GM11168 (cell line): ENCODE data around the gene ALDH1B1.
"Not testable (repeated sequence)": the region's sequence is repeated elsewhere in the genome, so short reads cannot be mapped to it uniquely, and the experiment has no call there.

Source experiments
- in situ Hi-C: fragments of 300-500 bp; cut with MboI; formaldehyde crosslinking; loops from one replicate; pipeline ENCODE4 v1.12.0; 2022; ENCODE audit warnings: low sequenced_read_pairs; ENCODE audit not compliant: unreplicated experiment

ALDH1B1 gene

DNA sequence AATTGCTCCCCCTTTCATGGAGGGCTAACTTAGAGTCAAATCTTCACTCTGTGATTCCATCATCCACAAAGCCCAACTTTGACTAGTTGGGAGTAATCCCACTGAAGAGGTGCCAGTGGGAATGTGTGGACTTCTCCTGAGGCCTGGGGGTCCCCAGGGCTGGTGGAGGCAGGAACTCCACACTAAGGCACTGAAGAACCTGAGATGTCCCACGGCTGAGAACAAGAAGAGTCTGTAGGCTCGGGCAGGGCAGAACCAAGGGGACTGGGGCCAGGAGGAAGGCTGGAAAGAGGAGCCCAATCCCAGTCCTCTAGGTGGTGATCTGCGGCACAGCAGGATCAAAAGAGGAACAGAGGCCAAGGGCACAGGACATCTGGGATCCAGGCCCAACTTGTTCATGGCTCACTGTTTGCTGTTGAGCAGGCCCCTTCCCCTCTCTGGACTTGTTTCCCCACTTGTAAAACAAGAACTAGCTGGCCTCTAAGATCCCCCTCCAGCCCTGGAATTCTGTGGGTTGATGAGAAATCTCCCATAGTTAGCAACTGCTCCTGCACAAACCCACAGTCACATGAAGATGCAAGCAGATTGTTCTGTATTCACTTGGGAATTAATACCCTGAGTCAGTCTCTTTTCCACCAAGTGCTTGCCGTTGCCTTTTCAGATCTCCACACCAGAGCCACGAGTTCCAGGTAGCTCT is 32.7 kb upstream of the ALDH1B1 start:
- in situ Hi-C loops = loop anchor here (25.0 kb wide), 1 partner anchor 448 kb away; the partner anchor contains the start of gene SLC25A51

GRCh38 chr9:38360839-38361472 is 31.5 kb upstream of the ALDH1B1 start:
- in situ Hi-C loops = loop anchor here (25.0 kb wide), 1 partner anchor 449 kb away; the partner anchor contains the start of gene SLC25A51

DNA sequence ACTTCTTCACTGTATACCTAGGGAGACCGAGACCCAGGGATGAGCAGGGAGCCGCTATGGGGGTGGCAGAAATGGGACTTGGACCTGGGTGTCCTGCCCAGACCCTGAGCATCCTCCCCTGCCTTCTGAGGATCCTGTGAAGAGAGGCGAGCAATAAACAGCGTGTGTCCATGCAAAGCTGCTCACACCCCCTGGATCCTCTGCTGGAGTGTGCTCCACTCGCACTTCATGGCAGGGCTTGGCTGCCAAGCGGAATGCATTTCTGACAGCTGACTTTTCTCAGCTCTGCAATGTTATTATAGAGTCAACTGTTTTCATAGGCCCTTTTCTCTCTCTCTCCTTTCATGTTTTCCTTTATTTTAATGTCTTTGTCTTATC is 31.0 kb upstream of the ALDH1B1 start:
- in situ Hi-C loops = loop anchor here (25.0 kb wide), 1 partner anchor 449 kb away; the partner anchor contains the start of gene SLC25A51

GRCh38 chr9:38362852-38363588 is 29.5 kb upstream of the ALDH1B1 start:
- in situ Hi-C loops = loop anchor here (25.0 kb wide), 1 partner anchor 451 kb away; the partner anchor contains the start of gene SLC25A51

GRCh38 chr9:38363589-38363925 is 28.9 kb upstream of the ALDH1B1 start:
- in situ Hi-C loops = loop anchor here (25.0 kb wide), 1 partner anchor 451 kb away; the partner anchor contains the start of gene SLC25A51

- in situ Hi-C loops = loop anchor here (25.0 kb wide), 1 partner anchor 456 kb away; the partner anchor contains the start of gene SLC25A51
These were observed 24.6 kb upstream of the ALDH1B1 start for GRCh38 chr9:38367898-38368297.

GRCh38 chr9:38368731-38369130 is 23.8 kb upstream of the ALDH1B1 start:
- in situ Hi-C loops = loop anchor here (25.0 kb wide), 1 partner anchor 456 kb away; the partner anchor contains the start of gene SLC25A51

DNA sequence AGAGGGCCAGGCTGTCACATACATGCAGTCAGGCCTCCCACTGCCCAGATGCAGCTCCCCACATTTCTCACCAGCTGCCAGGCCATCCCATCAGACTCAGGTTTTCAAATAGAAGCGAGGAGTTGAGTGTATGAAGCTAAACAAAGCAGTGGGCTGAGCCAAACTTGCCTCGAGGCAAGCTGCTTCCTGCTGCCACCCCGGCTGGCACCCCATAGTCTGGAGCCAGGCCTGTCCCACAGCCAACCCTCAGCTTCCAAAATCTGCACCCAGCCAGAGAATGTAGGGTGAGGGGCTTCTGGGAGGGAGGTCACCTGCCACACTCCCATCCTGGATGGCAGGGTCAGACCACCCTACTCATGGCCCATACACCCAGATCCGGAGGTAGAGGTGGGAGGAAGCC is 22.3 kb upstream of the ALDH1B1 start:
- in situ Hi-C loops = loop anchor here (25.0 kb wide), 1 partner anchor 458 kb away; the partner anchor contains the start of gene SLC25A51

DNA sequence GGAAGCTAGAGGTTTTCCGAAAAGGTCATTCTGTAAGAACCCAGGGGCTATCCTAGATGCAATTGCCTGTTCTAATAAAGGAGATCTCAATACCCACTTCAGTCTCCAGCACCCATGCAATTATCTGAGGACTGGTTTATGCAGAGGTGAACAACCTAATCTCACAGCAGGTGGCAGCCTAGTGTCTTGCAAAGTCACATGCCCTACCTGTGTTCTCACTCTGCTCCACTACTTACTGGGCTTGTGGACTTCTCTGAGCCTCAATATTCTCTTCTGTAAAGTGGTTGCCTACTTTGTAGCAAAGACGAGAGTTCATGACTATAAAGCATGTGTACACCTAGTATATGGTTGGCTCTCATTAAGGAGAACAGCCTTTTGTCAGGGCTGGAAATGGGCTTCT is 21.0 kb upstream of the ALDH1B1 start:
- in situ Hi-C loops = loop anchor here (25.0 kb wide), 1 partner anchor 459 kb away; the partner anchor contains the start of gene SLC25A51

GRCh38 chr9:38372762-38373619 is 19.5 kb upstream of the ALDH1B1 start:
- in situ Hi-C loops = loop anchor here (25.0 kb wide), 1 partner anchor 461 kb away; the partner anchor contains the start of gene SLC25A51

GRCh38 chr9:38373679-38374078 is 18.8 kb upstream of the ALDH1B1 start:
- in situ Hi-C loops = loop anchor here (25.0 kb wide), 1 partner anchor 461 kb away; the partner anchor contains the start of gene SLC25A51

DNA sequence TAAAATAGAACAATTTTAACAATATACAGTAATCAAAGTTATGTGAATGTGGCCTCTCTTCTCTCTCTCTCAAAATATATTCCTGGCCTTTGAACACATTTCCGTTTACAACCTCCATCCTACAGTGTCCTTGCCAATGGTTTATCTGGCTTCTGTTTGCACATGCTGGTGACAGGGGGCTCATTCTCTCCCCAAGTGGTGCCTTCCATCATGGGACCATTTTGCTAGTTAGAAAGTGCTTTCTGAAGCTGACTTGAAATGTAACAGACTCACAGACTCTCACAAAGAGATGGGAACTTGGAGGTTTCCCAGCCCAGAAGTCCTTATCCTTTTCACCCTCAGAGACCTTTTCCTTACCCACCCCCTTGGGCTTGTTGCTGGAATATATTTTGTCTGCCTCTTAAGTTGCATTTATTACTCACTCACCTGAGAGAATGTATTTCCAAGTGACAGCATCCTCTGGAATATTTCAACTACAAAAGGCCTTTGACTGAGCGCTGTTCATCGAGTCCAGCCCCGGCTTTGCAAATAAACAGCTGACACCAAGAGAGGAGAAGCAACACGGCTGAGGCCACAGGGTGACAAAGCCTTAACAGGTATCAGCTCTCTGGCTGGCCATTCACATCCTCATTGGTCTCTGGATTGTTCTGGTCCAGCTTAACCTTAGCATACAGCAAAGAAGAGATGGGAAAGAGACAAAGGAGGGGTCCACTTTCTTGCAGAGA is 17.5 kb upstream of the ALDH1B1 start:
- in situ Hi-C loops = loop anchor here (25.0 kb wide), 1 partner anchor 463 kb away; the partner anchor contains the start of gene SLC25A51

DNA sequence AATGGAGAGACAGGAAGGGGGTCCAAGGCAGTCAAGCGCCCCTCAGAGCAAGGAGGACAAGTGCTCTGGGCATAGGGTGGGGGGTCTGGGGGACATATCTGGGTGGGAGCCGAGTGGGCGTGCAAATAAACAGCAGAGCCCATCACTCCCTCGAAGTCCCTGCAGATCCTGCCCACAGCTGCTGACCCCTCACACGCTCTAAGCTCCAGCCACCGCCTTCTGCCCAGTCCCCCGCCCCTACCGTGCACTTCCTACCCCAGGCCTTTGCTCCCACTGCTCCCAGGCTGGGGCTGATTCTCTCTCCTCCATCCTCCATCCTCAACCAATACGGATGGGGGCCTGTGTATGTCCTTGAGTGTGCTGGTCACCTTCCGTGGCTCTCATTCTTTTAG is 16.9 kb upstream of the ALDH1B1 start:
- in situ Hi-C loops = no loop called here

DNA sequence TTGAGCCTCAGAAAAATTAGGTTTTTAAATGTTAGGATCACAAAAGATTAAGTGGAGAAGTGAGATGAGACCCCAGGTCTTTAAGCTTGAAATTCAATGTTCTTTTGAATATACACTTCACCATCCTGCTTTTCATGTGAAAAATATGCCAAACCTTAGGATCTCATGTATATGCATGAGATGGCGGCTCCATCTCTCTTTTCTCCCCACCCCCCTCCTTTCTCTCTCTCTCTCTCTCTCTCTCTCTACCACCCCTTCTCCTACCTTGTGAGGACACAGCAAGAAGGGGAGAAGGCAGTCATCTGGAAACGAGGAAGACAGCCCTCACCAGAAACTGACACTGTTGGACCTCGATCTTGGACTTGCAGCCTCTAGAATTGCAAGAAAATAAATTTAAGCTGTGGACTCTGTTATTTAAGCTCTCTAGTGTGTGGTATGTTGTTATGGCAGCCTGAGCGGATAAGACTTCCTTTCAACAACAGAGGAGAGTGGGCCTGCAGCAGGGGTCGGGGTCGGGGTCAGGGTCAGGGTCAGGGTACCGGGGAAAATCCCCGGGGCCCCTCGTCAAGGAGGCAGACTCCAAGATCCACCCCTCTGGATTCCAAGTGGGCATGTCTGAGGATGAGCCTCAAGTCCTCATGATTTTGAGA is 16.4 kb upstream of the ALDH1B1 start:
- in situ Hi-C loops = no loop called here

GRCh38 chr9:38377336-38378083 is 15.0 kb upstream of the ALDH1B1 start:
- in situ Hi-C loops = not testable (repeated sequence)

DNA sequence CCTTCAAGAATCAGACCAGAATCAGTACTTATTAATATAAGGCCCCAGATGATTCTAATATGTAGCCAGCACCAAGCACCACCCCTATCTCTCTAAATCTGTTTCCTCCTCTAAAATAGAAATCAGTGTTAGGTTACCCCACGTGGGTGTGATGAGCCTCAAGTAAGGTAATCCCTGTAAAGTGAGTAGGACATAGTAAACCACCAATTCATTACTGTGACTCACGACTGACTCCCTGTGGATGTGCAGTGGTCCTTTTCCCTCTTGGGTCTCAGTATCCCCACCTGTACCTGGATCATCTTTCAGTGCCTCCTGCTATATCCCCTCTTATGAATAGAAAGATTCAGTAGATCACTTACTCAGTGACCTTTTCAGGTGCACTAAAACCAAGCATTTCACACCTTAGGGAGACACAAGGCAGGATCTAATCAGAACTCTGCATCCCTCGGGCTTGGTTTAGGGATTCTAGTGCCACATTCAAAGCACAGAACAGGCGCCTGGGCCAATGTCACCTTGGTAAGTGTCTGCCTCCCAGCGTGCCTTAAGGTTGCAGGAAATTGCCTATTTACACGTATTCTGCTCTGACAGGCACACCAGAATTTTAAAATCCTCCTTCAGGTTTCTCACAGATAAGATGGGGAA is 12.2 kb upstream of the ALDH1B1 start:
- in situ Hi-C loops = no loop called here

DNA sequence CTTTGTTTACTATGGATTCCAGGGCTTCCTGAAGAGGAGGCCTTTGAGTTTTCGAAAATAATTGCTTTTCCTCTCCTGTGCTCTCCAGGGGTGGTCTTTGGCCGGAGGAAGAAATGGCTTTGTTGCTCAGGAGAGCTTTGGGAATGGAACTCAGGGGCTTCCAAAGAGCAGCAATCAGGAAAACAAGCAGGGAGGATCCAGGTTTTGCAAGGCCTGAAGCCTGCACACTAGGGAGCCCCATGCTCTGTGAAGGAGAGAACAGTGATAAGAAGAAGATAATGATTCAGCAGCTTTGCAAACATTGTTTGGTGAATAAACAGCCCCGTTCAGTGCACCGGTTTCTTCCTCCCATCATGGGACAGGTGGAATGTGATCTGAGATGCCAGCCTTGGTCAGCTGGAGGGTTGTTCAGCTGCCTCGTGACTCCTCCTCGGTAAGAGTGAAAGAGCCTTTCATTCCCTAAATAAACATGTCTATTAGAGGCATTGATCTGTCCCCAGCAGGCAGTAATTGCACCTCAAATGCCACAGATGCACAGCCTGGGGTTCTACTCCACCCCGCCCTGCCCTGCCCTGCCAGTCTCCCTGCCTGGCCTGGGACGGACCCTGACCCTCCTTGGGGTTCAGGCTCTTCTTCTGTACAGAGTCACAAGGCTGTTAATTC is 11.5 kb upstream of the ALDH1B1 start:
- in situ Hi-C loops = no loop called here
